ENCODE data around the gene MYO3B. TPM values are rescaled to one million over a fixed set of nuclear protein-coding genes. Genes with fewer than 3 reads are reported as not detected.

Gene MYO3B
- total RNA-seq, 2 experiments from 2014 or later: not detected

- intact Hi-C loops (cut with micrococcal nuclease; ENCODE audit: unreplicated experiment): no loop called here
- ChIA-PET CTCF (ENCODE audit: unreplicated experiment) (no interaction called here), POLR2A (no interaction called here)
- TF ChIP-seq, protein P1, sequence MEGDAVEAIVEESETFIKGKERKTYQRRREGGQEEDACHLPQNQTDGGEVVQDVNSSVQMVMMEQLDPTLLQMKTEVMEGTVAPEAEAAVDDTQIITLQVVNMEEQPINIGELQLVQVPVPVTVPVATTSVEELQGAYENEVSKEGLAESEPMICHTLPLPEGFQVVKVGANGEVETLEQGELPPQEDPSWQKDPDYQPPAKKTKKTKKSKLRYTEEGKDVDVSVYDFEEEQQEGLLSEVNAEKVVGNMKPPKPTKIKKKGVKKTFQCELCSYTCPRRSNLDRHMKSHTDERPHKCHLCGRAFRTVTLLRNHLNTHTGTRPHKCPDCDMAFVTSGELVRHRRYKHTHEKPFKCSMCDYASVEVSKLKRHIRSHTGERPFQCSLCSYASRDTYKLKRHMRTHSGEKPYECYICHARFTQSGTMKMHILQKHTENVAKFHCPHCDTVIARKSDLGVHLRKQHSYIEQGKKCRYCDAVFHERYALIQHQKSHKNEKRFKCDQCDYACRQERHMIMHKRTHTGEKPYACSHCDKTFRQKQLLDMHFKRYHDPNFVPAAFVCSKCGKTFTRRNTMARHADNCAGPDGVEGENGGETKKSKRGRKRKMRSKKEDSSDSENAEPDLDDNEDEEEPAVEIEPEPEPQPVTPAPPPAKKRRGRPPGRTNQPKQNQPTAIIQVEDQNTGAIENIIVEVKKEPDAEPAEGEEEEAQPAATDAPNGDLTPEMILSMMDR (conservative IDR thresholded peaks at IDR 0.05; ENCODE audit: low read length): no peak
- no peak for TF ChIP-seq EZH2phosphoT487 (IDR thresholded peaks at IDR 0.05; ENCODE audit: borderline replicate concordance, low read depth, low read length)
- no TSS peak for BruUV-seq (replicated peaks)
- Histone ChIP-seq H3K4me3 (ENCODE audit: low read depth, low read length, poor library complexity, severe bottlenecking) (no peak overlapping the region), H3K9me3 (ENCODE audit: low read length) (no peaks in the 10 kb centered on the region), H3K79me2 (ENCODE audit: insufficient read depth, low read depth, low read length) (no peaks in the 10 kb centered on the region), H4K20me1 (ENCODE audit: insufficient read depth, low read length) (no peaks in the 10 kb centered on the region), H3K27ac (ENCODE audit: low read depth, low read length, poor library complexity, severe bottlenecking) (no peak overlapping the region), H3K4me2 (ENCODE audit: low read length) (no peak overlapping the region), H3K9me2 (ENCODE audit: insufficient read depth, low read length) (no peaks in the 10 kb centered on the region), H3K4me1 (ENCODE audit: insufficient read depth, low read length, poor library complexity, severe bottlenecking) (no peaks in the 10 kb centered on the region), H2AFZ (ENCODE audit: low read length) (no peak overlapping the region), H3K36me3 (ENCODE audit: insufficient read depth, low read length) (no peaks in the 10 kb centered on the region)
- DNase-seq (ENCODE audit: low spot score): no peak
Observed at GRCh38 chr2:170307555-170308351, 129.8 kb downstream of the MYO3B start.

- H2AFZ ChIP-seq (ENCODE audit: low read length): no peak overlapping the region
- CTCF ChIA-PET (ENCODE audit: unreplicated experiment): no interaction called here
Observed at GRCh38 chr2:170310876-170311502, 133.0 kb downstream of the MYO3B start.

More at GRCh38 chr2:170310876-170311502, 133.0 kb downstream of the MYO3B start:
- Histone ChIP-seq H3K4me3 (ENCODE audit: low read depth, low read length, poor library complexity, severe bottlenecking) (no peak overlapping the region), H3K4me1 (ENCODE audit: insufficient read depth, low read length, poor library complexity, severe bottlenecking) (no peaks in the 10 kb centered on the region), H3K4me2 (ENCODE audit: low read length) (no peak overlapping the region), H3K27ac (ENCODE audit: low read depth, low read length, poor library complexity, severe bottlenecking) (no peak overlapping the region), H3K79me2 (ENCODE audit: insufficient read depth, low read depth, low read length) (no peaks in the 10 kb centered on the region), H3K9me3 (ENCODE audit: low read length) (no peaks in the 10 kb centered on the region), H4K20me1 (ENCODE audit: insufficient read depth, low read length) (no peaks in the 10 kb centered on the region), H3K9me2 (ENCODE audit: insufficient read depth, low read length) (no peaks in the 10 kb centered on the region), H3K36me3 (ENCODE audit: insufficient read depth, low read length) (no peaks in the 10 kb centered on the region)
- intact Hi-C loops (cut with micrococcal nuclease; ENCODE audit: unreplicated experiment): no loop called here
- TF ChIP-seq, protein P1 (conservative IDR thresholded peaks at IDR 0.05; ENCODE audit: low read length): no peak
- no peak for TF ChIP-seq EZH2phosphoT487 (IDR thresholded peaks at IDR 0.05; ENCODE audit: borderline replicate concordance, low read depth, low read length)
- no peak for DNase-seq (ENCODE audit: low spot score)
- POLR2A ChIA-PET: no interaction called here
- no TSS peak for BruUV-seq (replicated peaks)
